T-helper 17 cell (primary cell): Measurements from ENCODE around the gene PIK3C3. TPM values are rescaled to one million over a fixed set of nuclear protein-coding genes. Genes with fewer than 3 reads are reported as not detected.
"Not testable (repeated sequence)": the region's sequence is repeated elsewhere in the genome, so short reads cannot be mapped to it uniquely, and the experiment has no call there.

Source experiments
- ATAC-seq: fragments of 150-1000 bp; cut with Tn5 transposase; 2 replicates; pipeline ENCODE4 v1.10.0; 2021; ENCODE audit warnings: mild to moderate bottlenecking, moderate library complexity
- DNase-seq, 3 donors: peaks; one replicate each; pipeline versions ENCODE4 v3.0.0 to v3.0.0-alpha.2; 2020 to 2021
- H3K9me3 ChIP-seq: one replicate; pipeline ENCODE4 v1.7.0; 2013; ENCODE audit warnings: low read length, mild to moderate bottlenecking; ENCODE audit not compliant: control insufficient read depth, poor library complexity, severe bottlenecking
- H3K27ac Mint-ChIP-seq: one replicate; pipeline ENCODE4 v1.8.0; 2022; ENCODE audit warnings: mild to moderate bottlenecking, moderate library complexity, mixed read lengths
- H3K27me3 Mint-ChIP-seq: one replicate; pipeline ENCODE4 v1.8.0; 2022; ENCODE audit warnings: mixed read lengths
- H3K36me3 Mint-ChIP-seq: one replicate; pipeline ENCODE4 v1.8.0; 2022; ENCODE audit warnings: low read depth, mixed read lengths
- H3K4me1 Mint-ChIP-seq: one replicate; pipeline ENCODE4 v1.8.0; 2022; ENCODE audit warnings: mild to moderate bottlenecking, mixed read lengths
- H3K4me3 Mint-ChIP-seq: one replicate; pipeline ENCODE4 v1.8.0; 2022; ENCODE audit warnings: mild to moderate bottlenecking, moderate library complexity, mixed read lengths
- total RNA-seq, 4 donors: library from RNA in 2 of 4; stranded (reverse) in 2 of 4; gene quantifications; one replicate each; pipeline ENCODE4 v1.2.3 and lab custom pipeline; 2022 to 2026

PIK3C3 gene
- total RNA-seq, 2 donors from 2014 or later: 53.2 to 57.4 TPM

DNA sequence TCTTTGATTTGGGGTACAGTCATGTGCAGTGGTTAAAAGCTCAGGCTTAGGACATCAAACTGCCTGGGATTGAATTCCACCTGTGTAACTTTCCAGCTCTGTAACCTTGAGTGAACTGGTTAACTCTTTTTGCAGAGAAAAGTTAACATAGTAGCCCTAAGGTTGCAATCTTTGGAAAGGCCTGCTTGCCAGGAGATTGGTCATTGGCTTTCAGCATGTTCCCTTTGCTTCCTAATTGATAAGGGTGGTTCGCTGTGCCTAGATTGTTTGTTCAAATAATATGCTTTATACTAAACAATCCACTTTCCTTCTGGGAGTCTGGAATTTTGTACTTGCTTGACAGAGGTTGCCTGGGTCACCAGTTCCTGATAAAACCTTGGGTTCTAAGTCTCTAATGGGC lies 86.8 kb downstream of the PIK3C3 start:
- Mint-ChIP-seq H3K36me3 (peaks cover 12% of the 10 kb centered on the region), H3K27ac (no peak overlapping the region), H3K4me3 (no peak overlapping the region), H3K4me1 (peaks cover 10% of the 10 kb centered on the region), H3K27me3 (no peaks in the 10 kb centered on the region)
- no peaks in the 10 kb centered on the region for H3K9me3 ChIP-seq
- ATAC-seq (no peak), DNase-seq (no peak)

- Mint-ChIP-seq H3K27ac (peak overlapping the region; percentile 14), H3K4me3 (no peak overlapping the region), H3K27me3 (no peaks in the 10 kb centered on the region), H3K4me1 (peaks cover 3% of the 10 kb centered on the region), H3K36me3 (peaks cover 5% of the 10 kb centered on the region)
- no peak for ATAC-seq
- no peaks in the 10 kb centered on the region for H3K9me3 ChIP-seq
- DNase-seq: no peak
These were observed 90.3 kb downstream of the PIK3C3 start for GRCh38 chr18:42045346-42045745.

DNA sequence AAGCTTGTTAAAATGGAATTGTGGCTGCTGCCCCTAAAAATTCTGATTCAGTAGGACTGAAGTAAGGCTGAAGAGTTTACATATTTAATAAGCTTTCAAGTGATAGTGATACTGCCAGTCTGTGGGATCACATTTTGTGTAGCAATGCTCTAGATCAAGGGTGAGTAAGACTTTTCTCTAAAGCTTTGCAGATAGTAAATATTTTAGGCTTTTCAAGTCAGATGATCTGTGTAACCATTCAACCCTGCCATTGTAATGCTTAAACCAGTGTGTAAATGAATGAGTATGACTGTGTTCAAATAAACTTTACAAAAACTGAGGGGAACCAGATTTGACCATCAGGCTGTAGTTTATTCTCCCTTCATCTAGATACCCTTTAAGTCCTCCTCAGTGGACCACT lies 92.7 kb downstream of the PIK3C3 start:
- no peak for DNase-seq
- H3K9me3 ChIP-seq: no peaks in the 10 kb centered on the region
- peaks cover 8% of the 10 kb centered on the region for H3K4me1 Mint-ChIP-seq
- no peaks in the 10 kb centered on the region for H3K27me3 Mint-ChIP-seq
- H3K27ac Mint-ChIP-seq: no peak overlapping the region
- peaks cover 7% of the 10 kb centered on the region for H3K36me3 Mint-ChIP-seq
- no peak overlapping the region for H3K4me3 Mint-ChIP-seq
- ATAC-seq: no peak

GRCh38 chr18:42048158-42048557 lies 93.1 kb downstream of the PIK3C3 start:
- DNase-seq (no peak), ATAC-seq (no peak)
- H3K9me3 ChIP-seq: no peaks in the 10 kb centered on the region
- H3K27me3 Mint-ChIP-seq: no peaks in the 10 kb centered on the region
- H3K36me3 Mint-ChIP-seq: peaks cover 7% of the 10 kb centered on the region
- H3K4me3 Mint-ChIP-seq: no peak overlapping the region
- H3K4me1 Mint-ChIP-seq: peaks cover 8% of the 10 kb centered on the region
- H3K27ac Mint-ChIP-seq: no peak overlapping the region

DNA sequence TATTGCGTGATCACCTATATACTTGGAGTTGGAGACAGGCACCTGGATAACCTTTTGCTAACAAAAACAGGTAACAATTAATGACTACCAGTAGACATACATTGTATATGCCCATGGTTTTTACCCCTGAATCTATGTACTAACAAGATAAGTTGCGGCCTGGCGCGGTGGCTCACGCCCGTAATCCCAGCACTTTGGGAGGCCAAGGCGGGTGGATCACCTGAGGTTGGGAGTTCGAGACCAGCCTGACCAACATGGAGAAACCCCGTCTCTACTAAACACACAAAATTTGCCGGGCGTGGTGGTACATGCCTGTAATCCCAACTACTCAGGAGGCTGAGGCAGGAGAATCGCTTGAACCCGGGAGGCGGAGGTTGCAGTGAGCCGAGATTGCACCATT lies 94.5 kb downstream of the PIK3C3 start:
- H3K27me3 Mint-ChIP-seq, H3K4me1 Mint-ChIP-seq, DNase-seq, ATAC-seq, H3K27ac Mint-ChIP-seq, H3K36me3 Mint-ChIP-seq, H3K4me3 Mint-ChIP-seq, H3K9me3 ChIP-seq: not testable (repeated sequence)

- Mint-ChIP-seq H3K36me3 (peaks cover 6% of the 10 kb centered on the region), H3K27me3 (no peaks in the 10 kb centered on the region), H3K4me3 (no peak overlapping the region), H3K4me1 (peaks cover 8% of the 10 kb centered on the region), H3K27ac (no peak overlapping the region)
- DNase-seq: no peak
- no peak for ATAC-seq
- no peaks in the 10 kb centered on the region for H3K9me3 ChIP-seq
These were observed 96.4 kb downstream of the PIK3C3 start for GRCh38 chr18:42051411-42051810.

DNA sequence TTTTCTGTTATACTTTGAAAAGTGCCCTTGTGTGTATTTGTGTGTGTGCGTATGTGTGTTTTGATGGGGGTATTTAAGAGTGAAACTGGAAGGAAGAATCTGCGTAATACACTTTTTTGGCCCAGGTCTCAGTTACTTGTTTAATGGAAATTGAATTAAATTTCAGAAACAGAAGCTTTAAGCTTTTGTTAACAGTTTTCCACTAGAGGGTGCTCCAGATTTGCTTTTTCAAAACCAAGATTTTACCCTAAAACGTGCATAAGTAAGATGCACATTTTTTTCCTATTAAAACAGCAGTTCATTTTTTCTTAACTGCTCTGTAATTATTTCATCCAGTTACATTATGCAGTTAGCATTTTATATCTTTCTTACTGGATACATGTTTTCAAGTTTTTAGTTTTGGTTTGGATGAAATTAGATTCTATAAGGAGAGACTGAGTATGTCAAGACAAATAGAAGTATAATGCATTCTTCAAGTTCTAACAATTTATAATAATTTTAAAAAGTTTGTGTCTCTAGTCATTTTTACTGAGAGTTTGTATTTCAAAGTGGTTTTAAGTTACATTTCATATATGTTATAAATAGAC lies 97.2 kb downstream of the PIK3C3 start:
- Mint-ChIP-seq H3K27ac (no peak overlapping the region), H3K4me1 (peaks cover 8% of the 10 kb centered on the region), H3K4me3 (no peak overlapping the region), H3K27me3 (no peaks in the 10 kb centered on the region), H3K36me3 (peaks cover 6% of the 10 kb centered on the region)
- no peaks in the 10 kb centered on the region for H3K9me3 ChIP-seq
- ATAC-seq (no peak), DNase-seq (no peak)

DNA sequence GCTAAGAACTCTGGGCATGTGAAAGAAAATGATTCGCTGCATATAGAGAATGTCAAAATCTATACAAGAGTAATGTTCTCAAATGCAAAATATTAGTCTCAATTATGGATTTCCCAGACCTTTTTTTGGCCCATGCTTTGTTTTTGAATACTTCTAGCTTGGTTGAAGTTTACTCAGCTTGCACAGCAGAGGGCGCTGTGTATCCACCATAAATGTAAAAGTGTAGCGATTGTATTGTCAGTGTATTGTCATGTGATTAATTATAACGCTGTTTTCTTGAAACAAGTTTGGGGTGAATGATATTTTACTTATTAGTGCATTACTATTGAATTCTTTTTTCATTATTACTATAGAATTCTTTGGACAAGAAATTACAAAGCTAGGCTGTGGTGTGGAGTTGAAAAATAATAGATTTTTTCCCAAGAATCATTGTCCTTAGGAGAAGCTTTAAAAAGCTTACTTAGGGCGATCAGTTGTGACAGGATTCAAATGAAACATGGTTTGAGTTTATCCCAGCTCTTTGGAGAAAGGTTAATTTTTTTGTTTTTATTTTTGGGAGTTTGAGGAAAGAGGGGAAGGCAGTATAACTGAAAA lies 98.3 kb downstream of the PIK3C3 start:
- H3K27ac Mint-ChIP-seq: no peak overlapping the region
- no peaks in the 10 kb centered on the region for H3K9me3 ChIP-seq
- H3K4me1 Mint-ChIP-seq: peaks cover 8% of the 10 kb centered on the region
- no peaks in the 10 kb centered on the region for H3K27me3 Mint-ChIP-seq
- DNase-seq (peak; percentile 31 to 53 (median 35)), ATAC-seq (peak; percentile 75)
- H3K36me3 Mint-ChIP-seq: peaks cover 8% of the 10 kb centered on the region
- H3K4me3 Mint-ChIP-seq: peak overlapping the region; percentile 19

DNA sequence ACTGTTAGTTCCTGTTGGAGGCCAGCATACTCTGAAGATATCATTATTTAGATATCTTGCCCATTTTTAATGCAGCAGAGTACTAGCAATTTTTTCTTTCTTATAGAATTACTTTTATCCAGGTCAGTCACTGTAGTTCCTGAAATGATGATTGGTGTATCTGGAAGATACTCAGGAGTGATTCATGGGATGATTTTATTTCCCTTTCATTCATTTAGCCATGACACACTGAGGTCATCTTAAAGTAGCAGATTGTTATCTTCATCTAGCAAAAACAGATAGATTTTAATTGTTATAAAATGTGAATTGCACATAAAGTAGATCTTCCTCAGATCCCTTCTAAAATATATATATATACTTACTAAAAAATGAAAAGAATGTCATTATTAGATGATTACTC lies 109.1 kb downstream of the PIK3C3 start:
- no peak for DNase-seq
- Mint-ChIP-seq H3K4me1 (peaks cover 7% of the 10 kb centered on the region), H3K36me3 (peaks cover 14% of the 10 kb centered on the region), H3K27me3 (no peaks in the 10 kb centered on the region), H3K27ac (no peak overlapping the region), H3K4me3 (no peak overlapping the region)
- H3K9me3 ChIP-seq: no peaks in the 10 kb centered on the region
- no peak for ATAC-seq

- no peaks in the 10 kb centered on the region for H3K9me3 ChIP-seq
- Mint-ChIP-seq H3K27ac (no peak overlapping the region), H3K4me1 (peaks cover 7% of the 10 kb centered on the region), H3K4me3 (no peak overlapping the region), H3K36me3 (peaks cover 14% of the 10 kb centered on the region), H3K27me3 (no peaks in the 10 kb centered on the region)
- DNase-seq (no peak), ATAC-seq (no peak)
These were observed 112.5 kb downstream of the PIK3C3 start for GRCh38 chr18:42067518-42067917.

DNA sequence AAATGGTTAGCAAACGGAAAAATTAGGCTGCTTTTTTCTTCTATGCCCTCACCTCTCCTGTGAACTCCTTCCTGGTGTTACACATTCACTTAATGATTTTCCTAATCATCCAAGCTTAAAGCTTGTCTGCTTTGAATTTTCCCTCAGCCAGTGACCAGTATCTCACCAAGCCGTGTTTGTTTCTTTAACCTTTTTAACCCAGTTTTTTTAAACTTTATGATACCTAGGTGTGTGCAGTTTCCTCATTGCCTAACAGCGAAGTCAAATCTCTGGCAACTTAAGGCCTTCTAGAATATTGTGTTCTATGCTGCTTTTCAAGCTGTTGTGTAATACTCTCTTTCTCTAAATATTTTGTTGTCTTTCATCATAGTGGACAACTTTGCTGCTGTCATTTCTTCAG lies 113.0 kb downstream of the PIK3C3 start:
- no peaks in the 10 kb centered on the region for H3K9me3 ChIP-seq
- Mint-ChIP-seq H3K4me1 (peaks cover 8% of the 10 kb centered on the region), H3K4me3 (no peak overlapping the region), H3K36me3 (peaks cover 10% of the 10 kb centered on the region), H3K27me3 (no peaks in the 10 kb centered on the region), H3K27ac (no peak overlapping the region)
- ATAC-seq: no peak
- DNase-seq: no peak

DNA sequence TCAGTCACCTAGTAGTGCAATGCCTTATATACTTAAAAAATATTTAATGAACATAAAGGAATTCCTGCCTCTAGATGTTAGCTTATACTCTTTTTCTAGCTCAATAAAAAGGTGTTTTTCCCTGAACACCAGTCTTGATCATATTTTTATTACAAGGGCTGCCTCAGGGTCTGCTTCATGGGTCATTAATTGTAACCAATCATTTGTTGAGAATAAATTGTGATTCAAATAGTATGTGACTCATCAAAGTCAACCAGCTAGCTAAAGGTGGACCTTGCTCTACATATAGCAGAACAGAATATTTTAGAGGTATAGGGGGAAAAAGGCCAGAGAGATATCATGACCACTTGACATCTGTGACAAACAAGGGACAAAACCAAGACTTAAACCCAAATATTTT lies 114.0 kb downstream of the PIK3C3 start:
- H3K9me3 ChIP-seq: no peaks in the 10 kb centered on the region
- ATAC-seq (no peak), DNase-seq (no peak)
- Mint-ChIP-seq H3K27ac (no peak overlapping the region), H3K27me3 (no peaks in the 10 kb centered on the region), H3K4me1 (peaks cover 14% of the 10 kb centered on the region), H3K36me3 (peaks cover 10% of the 10 kb centered on the region), H3K4me3 (no peak overlapping the region)

GRCh38 chr18:42072407-42072806 lies 117.4 kb downstream of the PIK3C3 start:
- DNase-seq (no peak), ATAC-seq (no peak)
- Mint-ChIP-seq H3K4me1 (peaks cover 12% of the 10 kb centered on the region), H3K27ac (no peak overlapping the region), H3K4me3 (no peak overlapping the region), H3K27me3 (no peaks in the 10 kb centered on the region), H3K36me3 (peaks cover 5% of the 10 kb centered on the region)
- no peaks in the 10 kb centered on the region for H3K9me3 ChIP-seq

GRCh38 chr18:42074704-42075103 lies 119.7 kb downstream of the PIK3C3 start:
- no peaks in the 10 kb centered on the region for H3K9me3 ChIP-seq
- no peaks in the 10 kb centered on the region for H3K27me3 Mint-ChIP-seq
- ATAC-seq (no peak), DNase-seq (no peak)
- peaks cover 10% of the 10 kb centered on the region for H3K36me3 Mint-ChIP-seq
- H3K4me3 Mint-ChIP-seq: no peak overlapping the region
- H3K4me1 Mint-ChIP-seq: peaks cover 11% of the 10 kb centered on the region
- peak overlapping the region; percentile 34 for H3K27ac Mint-ChIP-seq
